BLaER1 treated with 17β-estradiol and CSF1 and Interleukin-3, amounts not matched to agents 10 nM and 100 nM (cell line): ENCODE results near the gene CDH23.

Experiments used
- H3K27ac ChIP-seq, 11 experiments: shearing (Covaris generic); formaldehyde crosslinking; 2 replicates each; pipeline ENCODE4 v1.8.1; 2022
- H3K27me3 ChIP-seq, 11 experiments: shearing (Covaris generic); formaldehyde crosslinking; 2 replicates each; pipeline ENCODE4 v1.8.1; 2022
- H3K36me3 ChIP-seq, 11 experiments: shearing (Covaris generic); formaldehyde crosslinking; 2 replicates each; pipeline ENCODE4 v1.8.1; 2022
- H3K4me1 ChIP-seq, 10 experiments: shearing (Covaris generic); formaldehyde crosslinking; 2 replicates each; pipeline ENCODE4 v1.8.1; 2022
- H3K4me2 ChIP-seq, 11 experiments: shearing (Covaris generic); formaldehyde crosslinking; 2 replicates each; pipeline ENCODE4 v1.8.1; 2022
- H3K4me3 ChIP-seq, 10 experiments: shearing (Covaris generic); formaldehyde crosslinking; 2 replicates each; pipeline ENCODE4 v1.8.1; 2022
- H3K9ac ChIP-seq, 11 experiments: shearing (Covaris generic); formaldehyde crosslinking; 2 replicates each; pipeline ENCODE4 v1.8.1; 2022
- H3K9me3 ChIP-seq, 11 experiments: shearing (Covaris generic); formaldehyde crosslinking; replicated peaks in 1 of 11; 2 replicates each; pipeline ENCODE4 v1.8.1; 2022
- H4K20me1 ChIP-seq, 11 experiments: shearing (Covaris generic); formaldehyde crosslinking; 2 replicates each; pipeline ENCODE4 v1.8.1; 2022
- Cebpa-rat ChIP-seq, 11 experiments: shearing (Covaris generic); IDR thresholded peaks; 2 replicates each; pipeline ENCODE4 v1.8.1; 2022

The CDH23 gene

DNA sequence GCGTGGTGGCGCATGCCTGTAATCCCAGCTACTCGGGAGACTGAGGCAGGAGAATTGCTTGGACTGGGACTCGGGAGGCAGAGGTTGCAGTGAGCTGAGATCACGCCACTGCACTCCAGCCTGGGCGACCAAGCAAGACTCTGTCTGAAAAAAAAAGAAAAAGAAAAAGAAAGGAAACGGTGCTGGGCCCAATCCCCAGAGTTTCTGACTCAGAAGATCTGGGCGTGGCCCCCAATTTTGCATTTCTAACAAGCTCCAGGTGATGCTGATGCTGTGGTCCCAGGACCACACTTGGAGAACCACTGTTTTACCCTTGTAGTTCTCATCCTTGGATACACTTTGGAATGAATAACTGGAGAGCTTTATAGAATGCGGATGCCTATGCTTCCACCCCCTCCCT lies 243.9 kb downstream of the CDH23 start:
- Histone ChIP-seq H3K4me1 (peaks cover 65 to 99% (median 92%) of the 10 kb centered on the region in 10 experiments), H3K27ac (no peak overlapping the region), H4K20me1 (no peaks in the 10 kb centered on the region), H3K4me3 (no peak overlapping the region), H3K27me3 (peaks cover 0 to 9% (median 0%) of the 10 kb centered on the region in 11 experiments; a peak in 2 of 22 replicates), H3K9me3 (no peaks in the 10 kb centered on the region), H3K36me3 (no peaks in the 10 kb centered on the region), H3K4me2 (peak overlapping the region in 10 of 11 experiments; percentile 18 to 94 (median 87); a peak in 19 of 22 replicates), H3K9ac (no peak overlapping the region)
- no peak for TF ChIP-seq Cebpa-rat (IDR thresholded peaks at IDR 0.05)

DNA sequence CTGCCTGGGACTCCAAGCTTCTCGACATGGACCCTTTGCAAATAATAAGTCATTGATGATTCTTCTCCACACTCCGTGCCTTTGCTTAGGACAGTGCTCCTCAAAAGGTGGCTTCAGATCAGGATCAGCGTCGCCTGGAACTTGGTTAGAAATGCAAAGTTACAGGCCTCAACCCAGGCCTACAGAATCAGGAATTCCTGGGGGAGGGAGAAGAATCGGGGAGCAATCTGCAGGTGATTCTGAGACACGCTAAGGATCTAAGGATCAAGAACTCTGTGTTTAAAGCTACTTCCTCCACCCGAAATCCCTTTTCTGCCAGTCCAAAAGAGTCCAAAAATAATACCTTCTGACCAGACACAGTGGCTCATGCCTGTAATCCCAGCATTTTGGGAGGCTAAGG lies 244.7 kb downstream of the CDH23 start:
- peak overlapping the region in 8 of 11 experiments; percentile 81 to 94 (median 88); a peak in 15 of 22 replicates for H3K4me2 ChIP-seq
- H3K4me1 ChIP-seq = peaks cover 56 to 100% (median 86%) of the 10 kb centered on the region in 10 experiments
- no peak overlapping the region for H3K9ac ChIP-seq
- TF ChIP-seq Cebpa-rat (IDR thresholded peaks at IDR 0.05) = no peak
- H3K27me3 ChIP-seq = peaks cover 0 to 9% (median 0%) of the 10 kb centered on the region in 11 experiments; a peak in 2 of 22 replicates
- H3K36me3 ChIP-seq = no peaks in the 10 kb centered on the region
- no peak overlapping the region for H3K4me3 ChIP-seq
- H4K20me1 ChIP-seq = no peaks in the 10 kb centered on the region
- no peaks in the 10 kb centered on the region for H3K9me3 ChIP-seq
- no peak overlapping the region for H3K27ac ChIP-seq

GRCh38 chr10:71641986-71642385 lies 245.3 kb downstream of the CDH23 start:
- Histone ChIP-seq H3K27me3 (peaks cover 0 to 9% (median 0%) of the 10 kb centered on the region in 11 experiments; a peak in 2 of 22 replicates), H3K9ac (no peak overlapping the region), H3K27ac (no peak overlapping the region), H4K20me1 (no peaks in the 10 kb centered on the region), H3K4me1 (peaks cover 51 to 99% (median 83%) of the 10 kb centered on the region in 10 experiments), H3K36me3 (no peaks in the 10 kb centered on the region), H3K4me2 (peak overlapping the region in 4 of 11 experiments; percentile 84 to 94 (median 92); a peak in 5 of 22 replicates), H3K4me3 (no peak overlapping the region), H3K9me3 (no peaks in the 10 kb centered on the region)
- TF ChIP-seq Cebpa-rat (IDR thresholded peaks at IDR 0.05) = no peak

GRCh38 chr10:71643904-71644303 lies 247.2 kb downstream of the CDH23 start:
- Histone ChIP-seq H3K27ac (no peak overlapping the region), H3K4me3 (0 out of 20 replicates have a peak overlapping the region, but pooled peaks of 1 of the 10 experiments have one; percentile 5)

GRCh38 chr10:71644307-71645180 lies 247.8 kb downstream of the CDH23 start:
- H3K4me3 ChIP-seq = 0 out of 20 replicates have a peak overlapping the region, but pooled peaks of 1 of the 10 experiments have one; percentile 5
- H3K27me3 ChIP-seq = no peaks in the 10 kb centered on the region
- H3K4me2 ChIP-seq = peak overlapping the region; percentile 32 to 93 (median 70)
- H3K4me1 ChIP-seq = peaks cover 36 to 99% (median 79%) of the 10 kb centered on the region in 10 experiments
- H3K36me3 ChIP-seq = no peaks in the 10 kb centered on the region
- no peak overlapping the region for H3K27ac ChIP-seq
- H3K9ac ChIP-seq = no peak overlapping the region
- H3K9me3 ChIP-seq = no peaks in the 10 kb centered on the region
- H4K20me1 ChIP-seq = no peaks in the 10 kb centered on the region
- no peak for TF ChIP-seq Cebpa-rat (IDR thresholded peaks at IDR 0.05)

More at GRCh38 chr10:71643904-71644303, 247.2 kb downstream of the CDH23 start:
- no peaks in the 10 kb centered on the region for H3K9me3 ChIP-seq
- H3K4me2 ChIP-seq = peak overlapping the region; percentile 32 to 93 (median 70)
- no peak for TF ChIP-seq Cebpa-rat (IDR thresholded peaks at IDR 0.05)
- no peaks in the 10 kb centered on the region for H3K36me3 ChIP-seq
- H3K27me3 ChIP-seq = peaks cover 0 to 6% (median 0%) of the 10 kb centered on the region in 11 experiments; a peak in 2 of 22 replicates
- no peak overlapping the region for H3K9ac ChIP-seq
- no peaks in the 10 kb centered on the region for H4K20me1 ChIP-seq
- peaks cover 35 to 99% (median 80%) of the 10 kb centered on the region in 10 experiments for H3K4me1 ChIP-seq

GRCh38 chr10:71645185-71645584 lies 248.5 kb downstream of the CDH23 start:
- TF ChIP-seq Cebpa-rat (IDR thresholded peaks at IDR 0.05) = no peak
- Histone ChIP-seq H3K4me1 (peaks cover 31 to 99% (median 73%) of the 10 kb centered on the region in 10 experiments), H3K27me3 (no peaks in the 10 kb centered on the region), H3K27ac (no peak overlapping the region), H3K4me3 (no peak overlapping the region), H3K9me3 (no peaks in the 10 kb centered on the region), H3K4me2 (peak overlapping the region; percentile 32 to 93 (median 70)), H4K20me1 (no peaks in the 10 kb centered on the region), H3K9ac (no peak overlapping the region), H3K36me3 (no peaks in the 10 kb centered on the region)

DNA sequence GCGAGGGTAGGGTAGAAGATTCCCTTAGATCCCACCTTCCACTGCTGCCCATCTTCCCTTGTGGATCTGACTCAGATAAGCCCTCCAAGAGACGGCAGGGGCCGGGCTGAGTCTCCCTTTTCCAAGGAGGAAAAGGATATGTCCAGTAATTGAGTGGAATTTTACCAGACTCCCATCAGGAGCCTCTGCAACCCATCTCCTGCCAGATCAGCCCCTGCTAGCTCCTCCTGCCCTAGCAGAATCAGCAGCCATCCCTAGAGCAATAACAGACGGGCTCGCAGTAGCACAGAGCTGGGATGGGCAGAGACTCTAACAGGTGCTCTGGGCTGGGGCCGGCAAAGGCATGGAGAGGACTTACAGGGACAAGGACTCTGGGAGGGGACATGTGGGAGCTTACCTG lies 249.3 kb downstream of the CDH23 start:
- Histone ChIP-seq H3K4me2 (peak overlapping the region in 5 of 11 experiments; percentile 66 to 93 (median 84); a peak in 6 of 22 replicates), H3K27ac (no peak overlapping the region), H3K9ac (no peak overlapping the region), H3K4me3 (no peak overlapping the region), H4K20me1 (no peaks in the 10 kb centered on the region), H3K9me3 (no peaks in the 10 kb centered on the region), H3K27me3 (no peaks in the 10 kb centered on the region), H3K36me3 (no peaks in the 10 kb centered on the region), H3K4me1 (peaks cover 27 to 91% (median 65%) of the 10 kb centered on the region in 10 experiments)
- no peak for TF ChIP-seq Cebpa-rat (IDR thresholded peaks at IDR 0.05)

- Histone ChIP-seq H3K27me3 (no peaks in the 10 kb centered on the region), H3K4me1 (peaks cover 27 to 86% (median 60%) of the 10 kb centered on the region in 10 experiments), H3K27ac (no peak overlapping the region), H3K4me3 (no peak overlapping the region), H3K36me3 (no peaks in the 10 kb centered on the region), H3K9me3 (no peaks in the 10 kb centered on the region), H3K4me2 (peak overlapping the region in 4 of 11 experiments; percentile 42 to 92 (median 66); a peak in 6 of 22 replicates), H4K20me1 (no peaks in the 10 kb centered on the region), H3K9ac (no peak overlapping the region)
- TF ChIP-seq Cebpa-rat (IDR thresholded peaks at IDR 0.05) = no peak
These were observed 250.0 kb downstream of the CDH23 start for GRCh38 chr10:71646592-71647292.
